Activated T-helper 9 cell treated with anti-CD3 and anti-CD28 coated beads, Interleukin-2, amount 50 U/mL, for 16 hours (primary cell): Measurements from ENCODE around the gene SLC17A2.
A peak's percentile ranks its signal among the peaks of the same experiment; 100 is the strongest.

Experiments
- DNase-seq: peaks from one replicate; pipeline ENCODE4 v3.0.0-alpha.2; 2020; ENCODE audit warnings: low read depth

The SLC17A2 gene

GRCh38 chr6:25930532-25931410, at the start of gene SLC17A2:
Gene SLC17A2 (minus strand): TSS chr6:25930691. CDS start chr6:25925796, 4,895 bp downstream.
- no peak for DNase-seq

GRCh38 chr6:25975923-25976560, 45.6 kb upstream of the SLC17A2 start:
- DNase-seq: no peak

- DNase-seq: no peak
These were observed 43.5 kb upstream of the SLC17A2 start for GRCh38 chr6:25973923-25974555.

DNA sequence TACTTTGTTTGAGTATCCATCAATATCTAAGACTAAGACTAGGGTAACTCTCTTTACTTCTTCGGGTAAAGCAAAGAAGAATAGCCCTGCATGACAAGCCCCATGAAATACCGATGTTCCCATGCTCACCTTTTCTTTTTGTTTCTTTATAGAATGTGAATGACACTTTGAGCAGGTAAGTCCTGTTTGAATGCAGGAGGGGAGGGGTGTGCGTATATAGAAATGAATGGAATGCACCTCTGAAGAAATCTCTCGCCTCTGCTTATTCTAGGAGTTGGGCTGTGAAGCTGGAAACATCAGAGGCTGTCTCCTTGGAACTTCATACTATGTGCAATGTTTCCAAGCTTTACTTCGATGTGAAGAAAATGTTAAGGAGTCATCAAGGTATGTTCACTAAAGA, 42.4 kb upstream of the SLC17A2 start:
- DNase-seq: no peak

GRCh38 chr6:25972128-25972527, 41.6 kb upstream of the SLC17A2 start:
- DNase-seq: no peak

DNA sequence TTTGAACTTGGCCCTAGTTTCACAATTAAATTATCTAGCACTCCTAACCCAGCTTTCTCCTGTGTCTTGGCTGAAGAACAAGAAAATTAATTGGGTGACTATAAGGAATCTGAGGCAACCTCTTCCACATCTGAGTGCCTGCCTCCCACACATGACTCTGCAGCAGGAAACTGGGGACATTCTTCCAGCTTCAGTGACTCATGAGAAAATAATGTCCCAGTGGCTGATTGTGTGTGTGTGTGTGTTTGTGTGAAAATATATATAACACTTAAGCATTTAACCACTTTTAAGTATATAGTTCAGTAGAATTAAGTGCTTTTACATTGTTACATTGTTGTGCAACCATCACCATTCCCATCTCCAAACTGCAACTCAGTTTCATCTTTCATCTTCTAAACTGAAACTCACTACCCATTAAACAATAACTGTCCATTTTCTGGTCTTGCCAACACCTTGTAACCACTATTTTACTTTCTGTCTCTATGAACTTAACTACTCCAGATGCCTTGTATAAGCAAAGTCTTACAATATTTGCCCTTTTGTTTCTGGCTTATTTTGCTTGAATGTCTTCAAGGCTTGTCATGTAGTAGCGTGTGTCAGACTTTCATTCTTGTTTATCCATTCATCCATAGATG, 40.8 kb upstream of the SLC17A2 start:
- DNase-seq: no peak

- no peak for DNase-seq
These were observed 38.3 kb upstream of the SLC17A2 start for GRCh38 chr6:25968769-25969168.

DNA sequence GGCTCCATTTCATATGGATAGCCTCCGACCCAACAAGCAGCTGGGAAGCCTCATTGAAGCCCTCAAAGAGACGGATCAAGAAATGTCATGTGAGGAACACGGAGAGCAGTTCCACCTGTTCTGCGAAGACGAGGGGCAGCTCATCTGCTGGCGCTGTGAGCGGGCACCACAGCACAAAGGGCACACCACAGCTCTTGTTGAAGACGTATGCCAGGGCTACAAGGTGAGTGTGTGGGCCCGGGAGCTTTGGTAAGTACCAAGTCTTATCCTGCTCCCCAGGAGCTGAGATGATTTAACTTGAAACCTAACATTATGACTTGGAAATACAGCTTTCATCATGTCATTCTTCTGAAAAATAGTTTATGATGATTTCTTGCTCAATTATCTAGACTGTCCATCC, 36.2 kb upstream of the SLC17A2 start:
- DNase-seq: no peak

- no peak for DNase-seq
These were observed 34.6 kb upstream of the SLC17A2 start for GRCh38 chr6:25965058-25965457.

DNA sequence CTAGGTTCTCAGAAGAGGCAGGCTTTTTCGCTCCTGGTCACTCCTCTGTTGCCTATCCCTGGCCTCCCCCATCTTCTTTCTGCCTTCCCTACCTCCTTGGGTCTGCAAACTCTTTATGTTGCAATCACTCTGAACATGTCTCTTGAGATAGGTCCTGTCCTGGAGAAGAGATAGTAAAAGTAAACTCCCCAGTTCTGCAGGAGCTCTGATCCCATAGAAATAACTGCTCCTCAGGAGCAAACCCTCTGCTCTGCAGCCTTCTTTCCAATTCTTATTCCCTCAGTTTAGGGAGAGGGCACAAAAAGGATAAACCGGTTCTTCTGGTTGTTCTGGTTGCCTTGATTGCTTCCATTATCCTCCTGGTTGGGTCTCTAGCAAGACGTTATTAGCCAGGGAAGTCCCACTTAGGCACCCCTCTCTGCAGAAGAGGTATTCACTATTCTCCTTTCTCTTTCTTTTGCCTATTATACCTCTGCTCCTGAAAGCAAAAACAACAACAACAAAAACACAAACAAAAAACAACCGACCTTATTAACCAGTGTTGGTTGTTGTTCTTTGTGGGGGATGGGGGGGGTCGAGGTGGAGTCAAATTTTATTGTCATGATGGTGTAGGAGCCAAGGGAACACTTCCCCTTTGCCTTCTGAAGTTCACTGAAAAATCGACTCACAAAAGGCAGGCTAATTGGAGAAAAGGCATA, 33.1 kb upstream of the SLC17A2 start:
- DNase-seq: no peak

DNA sequence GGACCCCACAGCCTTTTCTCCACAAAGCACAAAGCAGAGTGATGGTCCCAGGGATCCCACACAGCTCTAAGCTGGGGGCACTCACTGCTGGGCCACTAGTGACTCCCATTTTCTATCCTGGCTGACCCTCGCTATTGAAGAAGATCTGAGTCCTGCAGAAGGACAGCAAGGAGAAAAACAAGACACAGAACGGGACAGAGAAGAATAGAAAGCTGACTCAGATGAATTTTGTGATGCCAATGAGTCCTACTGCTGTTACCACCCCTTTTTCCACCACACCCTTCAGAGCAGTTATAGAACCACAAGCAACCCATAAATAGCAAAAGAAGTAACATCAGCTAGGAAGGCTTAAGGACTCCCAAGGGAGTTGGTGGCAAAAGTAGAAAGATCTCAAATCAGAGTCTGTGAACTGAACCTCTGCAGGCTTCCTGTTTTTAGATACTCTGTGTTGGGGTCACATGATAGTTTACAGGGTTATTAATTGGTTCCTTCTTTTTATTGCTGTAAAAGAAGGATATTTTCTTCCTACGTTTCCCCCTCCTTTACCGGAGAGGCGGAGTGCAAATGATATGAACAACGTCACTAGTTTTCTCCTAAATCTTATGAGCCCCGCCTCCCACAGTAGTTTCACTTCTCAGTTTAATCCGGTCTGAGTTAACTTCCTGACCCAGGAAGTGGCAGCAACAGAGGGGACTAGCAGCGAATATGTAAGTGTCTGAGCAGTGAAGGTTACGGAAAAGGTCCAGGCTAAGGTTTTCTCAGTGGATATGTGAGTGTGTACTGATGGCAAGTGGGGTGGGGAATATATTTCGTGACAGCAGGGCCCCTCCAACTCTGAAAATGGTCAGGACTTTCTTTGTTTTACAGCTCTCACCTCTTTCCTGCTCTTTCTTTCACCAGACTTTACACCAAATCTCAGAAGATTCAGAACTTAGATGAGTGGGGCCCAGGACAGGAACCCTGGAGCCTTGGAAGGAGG, 31.9 kb upstream of the SLC17A2 start, which contains the start of gene TRIM38:
Gene TRIM38, plus strand, starts transcription at position 654 of the 979 bp plus-strand sequence. CDS start 3,721 bp downstream, outside the sequence.
- peak; percentile 55 for DNase-seq

GRCh38 chr6:25961619-25962148, 31.2 kb upstream of the SLC17A2 start:
- no peak for DNase-seq

DNA sequence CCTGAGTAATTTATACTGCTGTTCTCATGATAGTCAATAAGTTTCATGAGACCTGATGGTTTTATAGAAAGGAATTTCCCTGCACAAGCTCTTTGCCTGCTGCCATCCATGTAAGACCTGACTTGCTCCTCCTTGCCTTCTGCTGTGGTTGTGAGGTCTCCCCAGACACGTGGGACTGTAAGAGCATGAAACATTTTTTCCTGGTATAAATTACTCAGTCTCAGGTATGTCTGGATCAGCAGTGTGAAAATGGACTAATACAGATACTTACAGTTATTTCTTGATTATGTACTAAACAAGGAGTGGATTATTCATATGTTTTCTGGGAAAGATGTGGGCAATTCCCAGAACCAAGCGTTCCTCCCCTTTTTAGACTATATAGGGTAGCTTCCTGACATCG, 30.2 kb upstream of the SLC17A2 start:
- peak; percentile 37 for DNase-seq

DNA sequence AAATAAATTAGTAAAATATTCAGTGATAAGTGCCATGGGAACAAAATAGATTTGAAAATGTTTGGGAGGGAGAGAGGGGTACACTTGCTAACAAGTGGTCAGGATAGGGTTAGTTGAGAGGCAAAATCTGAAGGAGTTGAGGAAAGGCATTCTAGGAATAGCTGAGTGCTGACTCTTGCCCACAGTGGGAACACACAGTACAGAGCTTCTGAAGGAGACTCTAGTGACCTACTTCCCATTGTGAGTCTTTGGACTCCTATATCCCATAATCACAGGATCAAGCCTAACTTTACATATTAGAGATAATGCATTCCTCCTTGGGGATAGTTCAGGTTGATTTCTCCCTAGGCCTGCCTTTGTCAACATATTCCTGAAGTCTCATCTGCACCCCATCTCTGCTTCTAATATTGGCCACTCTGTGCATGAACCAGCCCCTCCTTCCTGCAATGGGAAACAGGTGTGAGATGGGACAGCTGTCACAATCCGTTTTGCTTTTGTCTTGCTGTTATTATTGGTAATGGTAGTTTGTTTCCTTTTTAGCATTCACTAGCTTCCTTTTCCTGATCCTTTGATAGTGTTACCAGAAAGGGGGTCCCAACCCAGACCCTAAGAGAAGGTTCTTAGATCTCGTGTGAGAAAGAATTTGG, 29.5 kb upstream of the SLC17A2 start:
- DNase-seq: no peak

GRCh38 chr6:25958700-25959162, 28.2 kb upstream of the SLC17A2 start:
- DNase-seq: no peak

DNA sequence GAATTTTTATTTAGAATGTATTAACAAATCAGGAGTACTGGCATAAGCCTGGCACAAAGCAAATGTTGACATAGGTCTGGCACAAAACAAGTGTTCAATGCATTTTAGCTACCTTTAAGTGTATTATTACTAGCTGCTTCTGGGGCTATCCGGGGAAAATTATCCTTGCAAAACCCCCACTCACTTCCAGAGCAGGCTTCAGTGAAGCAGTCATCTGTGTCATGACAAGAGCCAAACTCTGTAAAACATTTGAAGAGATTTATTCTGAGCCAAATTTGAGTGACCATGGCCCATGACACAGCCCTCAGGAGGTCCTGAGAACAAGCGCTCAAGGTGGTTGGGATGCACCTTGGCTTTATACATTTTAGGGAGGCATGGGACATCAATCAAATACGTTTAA, 25.7 kb upstream of the SLC17A2 start:
- DNase-seq: no peak

DNA sequence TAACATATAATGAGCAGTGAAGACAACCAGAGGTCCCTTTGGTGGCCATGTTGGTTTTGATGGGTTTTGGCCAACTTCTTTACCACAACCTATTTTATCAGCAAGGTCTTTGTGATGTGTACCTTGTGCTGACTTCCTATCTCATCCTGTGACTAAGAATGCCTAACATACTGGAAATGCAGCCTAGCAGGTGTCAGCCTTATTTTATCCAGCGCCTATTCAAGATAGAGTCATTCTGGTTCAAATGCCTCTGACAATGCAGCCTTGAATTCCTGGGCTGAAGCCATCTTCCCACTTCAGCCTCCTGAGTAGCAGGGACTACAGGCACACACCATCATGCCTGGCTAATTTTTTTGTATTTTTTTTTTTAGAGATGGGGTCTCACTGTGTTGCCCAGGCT, 24.3 kb upstream of the SLC17A2 start:
- no peak for DNase-seq

GRCh38 chr6:25953733-25954132, 23.2 kb upstream of the SLC17A2 start:
- no peak for DNase-seq

- DNase-seq: no peak
These were observed 22.0 kb upstream of the SLC17A2 start for GRCh38 chr6:25952535-25952934.
